GM12878 (cell line): ENCODE measurements around the gene SLAMF9. TPM values are rescaled to one million over a fixed set of nuclear protein-coding genes. Genes with fewer than 3 reads are reported as not detected.

Experiments
- FOXK2 ChIP-seq: fragments of 450-650 bp; IDR thresholded peaks from 2 replicates; pipeline ENCODE4 v1.6.1; 2017; ENCODE audit warnings: mild to moderate bottlenecking, moderate library complexity
- IKZF1 ChIP-seq: fragments of 450-650 bp; conservative IDR thresholded peaks from 2 replicates; pipeline ENCODE4 v1.6.1; 2017; ENCODE audit warnings: antibody characterized with exemption, mild to moderate bottlenecking
- JUNB ChIP-seq: IDR thresholded peaks from 2 replicates; pipeline ENCODE4 v1.6.1; 2016; ENCODE audit warnings: antibody characterized with exemption, mild to moderate bottlenecking
- KLF5 ChIP-seq: fragments of 450-650 bp; IDR thresholded peaks from 2 replicates; pipeline ENCODE4 v1.6.1; 2014; ENCODE audit warnings: mild to moderate bottlenecking; ENCODE audit not compliant: partially characterized antibody
- MEF2B ChIP-seq: fragments of 450-650 bp; IDR thresholded peaks from 2 replicates; pipeline ENCODE4 v1.6.1; 2018; ENCODE audit warnings: mild to moderate bottlenecking, moderate library complexity; ENCODE audit not compliant: partially characterized antibody, poor library complexity, severe bottlenecking
- POU2F2 ChIP-seq: IDR thresholded peaks from 3 replicates; pipeline ENCODE4 v1.6.1; 2011; ENCODE audit warnings: low read depth, mild to moderate bottlenecking, low read length, borderline replicate concordance
- RBBP5 ChIP-seq: fragments of 200-600 bp; sonication (generic); conservative IDR thresholded peaks from 2 replicates; pipeline ENCODE4 v1.6.1; 2016
- polyA plus RNA-seq, 11 experiments: library from polyadenylated mRNA; depleted of rRNA in 4 of 11; unstranded in 6 of 11; stranded (reverse) in 5 of 11; fragments of >200 nt; fragmentation: Nextera tagmentation in 4 of 11; fragmentation: Illumina TruSeq in 1 of 11; extraction: Ambion mirVana in 4 of 11; extraction: Trizol in 1 of 11; gene quantifications; 1 replicate in 1 of 11; 2 replicates in 10 of 11; pipeline versions ENCODE4 v1.2.1 to v1.2.3, GENCODE V29; 2011 to 2016; ENCODE audit warnings: inconsistent platforms in 2 of 11, missing spikeins in 2 of 11, low read depth in 1 of 11
- total RNA-seq, 4 experiments: library from RNA; depleted of rRNA in 3 of 4; stranded (reverse); fragments of >200 nt in 3 of 4; fragmentation: Illumina TruSeq in 1 of 4; extraction: Trizol in 1 of 4; gene quantifications; 2 replicates each; pipeline versions ENCODE4 v1.2.1 to v1.2.3, GENCODE V29; 2013 to 2021
- TF ChIP-seq, protein P1 (sequence below): IDR thresholded peaks from 2 replicates; pipeline ENCODE4 v1.6.1; 2012; ENCODE audit warnings: low read length, inconsistent platforms

SLAMF9 gene
- total and polyA plus RNA-seq, 10 of the 15 experiments (the other 5 are each of a cell fraction or from before 2014, with no cell fraction given): not detected

DNA sequence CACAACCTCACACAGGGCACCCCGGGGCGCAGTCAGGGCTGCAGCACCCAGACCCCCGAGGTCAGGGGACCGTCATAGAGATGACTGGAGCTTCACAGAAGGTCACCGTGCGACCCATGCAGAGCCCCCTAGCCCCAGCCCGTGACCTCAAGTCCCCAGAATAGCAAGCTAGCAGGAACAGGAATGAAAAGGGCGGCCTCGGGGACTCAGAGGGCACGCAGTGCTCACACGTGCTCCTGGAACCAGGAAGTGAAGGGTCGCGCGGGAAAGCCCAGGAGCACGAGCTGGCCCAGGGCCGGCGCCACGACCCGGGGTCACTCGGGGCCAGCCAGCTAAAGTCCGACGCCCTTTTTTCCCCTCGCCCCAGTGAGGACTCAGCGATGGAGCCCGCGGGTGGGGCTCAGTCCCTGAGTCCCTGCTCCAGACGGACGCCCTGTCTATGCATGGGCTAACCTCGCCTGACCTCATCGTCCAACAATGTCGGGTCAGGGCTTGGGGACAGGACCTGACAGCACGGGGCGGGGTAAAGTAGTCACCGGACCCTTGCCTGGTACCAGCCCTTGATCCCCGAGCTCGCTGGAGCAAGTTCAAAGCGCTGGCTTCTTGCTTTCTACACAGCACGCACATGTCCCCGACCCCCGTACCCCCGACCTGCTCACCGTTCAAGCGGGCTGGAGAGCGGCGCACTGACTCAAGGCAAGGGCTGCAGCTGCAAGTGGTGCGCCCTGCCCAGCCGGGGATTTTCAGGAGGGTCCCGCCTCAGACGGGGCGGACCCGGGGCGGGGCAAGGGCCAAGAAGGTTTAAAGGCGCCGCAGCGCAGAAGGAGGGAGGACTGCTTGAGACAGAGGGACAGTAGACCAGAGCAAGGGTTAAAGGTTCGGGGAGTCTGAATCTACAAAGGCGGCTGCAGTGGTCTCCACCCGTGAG, 29.0 kb downstream of the SLAMF9 start, which contains the start of gene TAGLN2 (continued):
- TF ChIP-seq KLF5: peak; percentile 36
- peak; percentile 91; the same call in 2 of the 3 replicates for TF ChIP-seq POU2F2
- no peak for TF ChIP-seq MEF2B
- TF ChIP-seq IKZF1: no peak; the same call in none of the 2 replicates
- peak; percentile 12; the same call in 1 of the 2 replicates for TF ChIP-seq FOXK2
- TF ChIP-seq RBBP5: no peak
- TF ChIP-seq, protein P1, sequence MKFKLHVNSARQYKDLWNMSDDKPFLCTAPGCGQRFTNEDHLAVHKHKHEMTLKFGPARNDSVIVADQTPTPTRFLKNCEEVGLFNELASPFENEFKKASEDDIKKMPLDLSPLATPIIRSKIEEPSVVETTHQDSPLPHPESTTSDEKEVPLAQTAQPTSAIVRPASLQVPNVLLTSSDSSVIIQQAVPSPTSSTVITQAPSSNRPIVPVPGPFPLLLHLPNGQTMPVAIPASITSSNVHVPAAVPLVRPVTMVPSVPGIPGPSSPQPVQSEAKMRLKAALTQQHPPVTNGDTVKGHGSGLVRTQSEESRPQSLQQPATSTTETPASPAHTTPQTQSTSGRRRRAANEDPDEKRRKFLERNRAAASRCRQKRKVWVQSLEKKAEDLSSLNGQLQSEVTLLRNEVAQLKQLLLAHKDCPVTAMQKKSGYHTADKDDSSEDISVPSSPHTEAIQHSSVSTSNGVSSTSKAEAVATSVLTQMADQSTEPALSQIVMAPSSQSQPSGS: no peak
- TF ChIP-seq JUNB: no peak
